Psoas muscle (tissue), 8 donors: ENCODE data around the gene THBS3. TPM values are rescaled to one million over a fixed set of nuclear protein-coding genes. Genes with fewer than 3 reads are reported as not detected.

Experiments
- ATAC-seq, 4 donors: fragments of 200-7000 bp; cut with Tn5 transposase; one replicate each; pipeline ENCODE4 v1.9.1; 2020; ENCODE audit warnings: moderate library complexity in 3 of 4, mild to moderate bottlenecking in 2 of 4
- DNase-seq, 2 donors: peaks; one replicate each; pipeline ENCODE4 v3.0.0-alpha.2; 2020
- H3K27ac ChIP-seq: fragments of 200-600 bp; one replicate; pipeline ENCODE4 v1.8.0; 2022
- H3K27me3 ChIP-seq, 3 donors: fragments of 200-600 bp in 1 of 3; one replicate each; pipeline versions ENCODE4 v1.6.1 to v1.8.0; 2013 to 2022; ENCODE audit warnings: low read length in 2 of 3, mild to moderate bottlenecking in 2 of 3, moderate library complexity in 1 of 3; ENCODE audit not compliant: insufficient read depth in 3 of 3
- H3K36me3 ChIP-seq, 2 donors: fragments of 200-600 bp in 1 of 2; one replicate each; pipeline versions ENCODE4 v1.6.1 to v1.8.0; 2013 to 2022; ENCODE audit warnings: low read depth in 1 of 2, mild to moderate bottlenecking in 1 of 2, moderate library complexity in 1 of 2; ENCODE audit not compliant: insufficient read depth in 1 of 2
- H3K4me1 ChIP-seq: fragments of 200-600 bp; one replicate; pipeline ENCODE4 v1.8.0; 2022
- H3K4me3 ChIP-seq: fragments of 200-600 bp; one replicate; pipeline ENCODE4 v1.8.0; 2022; ENCODE audit warnings: mild to moderate bottlenecking
- H3K9me3 ChIP-seq: fragments of 200-600 bp; one replicate; pipeline ENCODE4 v1.8.0; 2022
- CTCF ChIP-seq: fragments of 200-600 bp; IDR thresholded peaks from one replicate; pipeline ENCODE4 v1.8.0; 2022; ENCODE audit warnings: antibody characterized with exemption
- WGBS, 3 donors: extraction: QIAGEN DNeasy Blood & Tissue Kit; methylation state at CpG; one replicate each; pipeline versions ENCODE4 v1.1.6 to v1.1.7; 2013; 5-methylcytosine and 5-hydroxymethylcytosine counted together
- intact Hi-C, 2 donors: fragments of 100-400 bp; cut with DNase I; formaldehyde crosslinking; loops; one replicate each; pipeline versions ENCODE4 v1.11.0 to v1.14.2; 2022
- polyA plus RNA-seq, 3 donors: library from polyadenylated mRNA; stranded (reverse); fragments of 200-250 nt; gene quantifications; one replicate each; pipeline ENCODE4 v1.2.3, GENCODE V29; 2013
- total RNA-seq, 4 donors: library from RNA; stranded (reverse); fragmentation: NEBNext Ultra II Directional in 2 of 4; extraction: Animal tissue kit (Norgen Biotek cat#: 25700) in 2 of 4; gene quantifications; one replicate each; pipeline versions ENCODE4 v1.2.1 to v1.2.4, GENCODE V29; 2021 to 2023
- donor health status: healthy with polysubstance abuse.
- donor health status: DM: no; HTN: no; CAD: no; lungs with moderate emphysema.
- donor health status: Bipolar disorder and iron deficiency.
- donor health status: healthy.
- donor health status: DM: yes; HTN: yes; CAD: no.
- donor health status: DM: no; HTN: no; CAD: no.
- donor health status: DM: no; HTN: no; CAD: no.
- donor health status: DM: yes; HTN: yes; CAD: no.

Gene THBS3
- total and polyA plus RNA-seq, 7 donors, result 2.8 to 8.1 (median 3.5) TPM

DNA sequence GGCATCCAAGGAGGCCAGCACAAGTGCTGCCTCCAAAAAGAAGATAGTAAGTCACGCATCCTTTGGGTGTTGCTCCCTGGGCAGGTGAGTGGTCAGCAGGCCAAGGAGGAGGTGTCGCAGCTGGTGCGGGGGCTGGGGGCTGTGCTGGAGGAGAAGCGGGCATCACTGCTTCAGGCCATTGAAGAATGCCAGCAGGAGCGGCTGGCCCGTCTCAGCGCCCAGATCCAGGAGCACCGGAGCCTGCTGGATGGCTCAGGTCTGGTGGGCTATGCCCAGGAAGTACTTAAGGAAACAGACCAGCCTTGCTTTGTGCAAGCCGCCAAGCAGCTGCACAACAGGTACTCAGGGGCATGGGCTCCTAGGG lies 29.8 kb downstream of the THBS3 start:
- ATAC-seq (no peak), DNase-seq (no peak)
- H3K27me3 ChIP-seq, result peaks cover 0 to 13% (median 10%) of the 10 kb centered on the region in 3 donors
- no peak for TF ChIP-seq CTCF
- intact Hi-C loops, result loop anchor here (5.0 kb wide), 1 partner anchor 49 kb away; no protein-coding TSS in a partner anchor
- H3K4me3 ChIP-seq, result no peak overlapping the region
- no peaks in the 10 kb centered on the region for H3K36me3 ChIP-seq
- no peak overlapping the region for H3K27ac ChIP-seq
- no peaks in the 10 kb centered on the region for H3K9me3 ChIP-seq
- no peaks in the 10 kb centered on the region for H3K4me1 ChIP-seq
- 92 to 95% (median 95%) methylated on average over 9 of the region's 9 CpGs for WGBS, 3 donors

DNA sequence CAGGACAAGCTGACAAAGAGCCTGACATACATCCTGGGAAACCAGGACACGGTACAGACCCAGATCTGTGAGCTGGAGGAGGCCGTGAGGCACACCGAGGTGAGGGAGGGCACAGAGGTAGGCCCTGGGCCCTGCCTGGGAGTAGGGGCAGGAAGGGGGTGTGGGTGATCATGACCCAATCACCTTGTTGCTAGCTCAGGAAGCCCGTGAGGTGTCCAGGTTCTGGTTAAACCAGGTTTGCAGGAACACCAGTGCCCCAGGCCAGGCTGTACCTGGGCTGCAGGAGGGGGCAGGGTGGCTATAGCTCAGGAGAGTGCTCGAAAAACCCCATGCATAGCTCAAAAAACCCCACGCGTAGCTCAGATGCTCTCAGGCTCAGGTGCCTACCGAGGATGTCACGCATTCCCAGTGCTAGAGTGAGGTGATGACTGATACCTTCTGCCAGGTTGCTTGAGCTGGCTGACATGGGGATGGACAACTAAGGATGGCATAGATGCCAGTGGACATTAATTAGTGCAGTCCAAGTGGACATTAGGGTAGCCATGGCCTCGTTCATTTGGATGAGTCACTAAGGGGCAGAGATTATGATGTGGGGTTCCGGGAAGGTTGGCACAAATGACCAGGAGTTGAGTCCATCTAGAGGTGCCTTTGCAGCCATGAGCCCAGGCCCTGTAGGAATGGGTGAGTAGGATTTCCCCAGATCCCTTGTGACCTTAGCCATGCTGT lies 30.3 kb downstream of the THBS3 start:
- DNase-seq, result no peak
- ATAC-seq, result no peak
- H3K27me3 ChIP-seq, result peaks cover 0 to 13% (median 10%) of the 10 kb centered on the region in 3 donors
- no peak overlapping the region for H3K27ac ChIP-seq
- 76 to 84% (median 82%) methylated on average over 11 of the region's 11 CpGs for WGBS, 3 donors
- no peak for TF ChIP-seq CTCF
- intact Hi-C loops, result loop anchor here (5.0 kb wide), 1 partner anchor 50 kb away; no protein-coding TSS in a partner anchor
- H3K4me1 ChIP-seq, result peaks cover under 1% of the 10 kb centered on the region
- H3K36me3 ChIP-seq, result no peaks in the 10 kb centered on the region
- no peaks in the 10 kb centered on the region for H3K9me3 ChIP-seq
- no peak overlapping the region for H3K4me3 ChIP-seq

GRCh38 chr1:155176544-155177071 lies 31.1 kb downstream of the THBS3 start:
- no peaks in the 10 kb centered on the region for H3K9me3 ChIP-seq
- H3K4me3 ChIP-seq, result no peak overlapping the region
- peak; percentile 91 for TF ChIP-seq CTCF
- DNase-seq, result peak; percentile 81 to 90
- peak; percentile 58 to 73 (median 67) for ATAC-seq
- peaks cover 6% of the 10 kb centered on the region for H3K4me1 ChIP-seq
- H3K27me3 ChIP-seq, result peaks cover 0 to 13% (median 10%) of the 10 kb centered on the region in 3 donors
- H3K27ac ChIP-seq, result no peak overlapping the region
- WGBS, 3 donors, result 60 to 63% (median 61%) methylated on average over 8 of the region's 8 CpGs
- intact Hi-C loops, result loop anchor here (5.0 kb wide), 1 partner anchor 51 kb away; no protein-coding TSS in a partner anchor
- no peaks in the 10 kb centered on the region for H3K36me3 ChIP-seq

GRCh38 chr1:155175927-155176371 lies 31.7 kb downstream of the THBS3 start:
- Histone ChIP-seq H3K9me3 (no peaks in the 10 kb centered on the region), H3K27ac (no peak overlapping the region), H3K27me3 (peaks cover 0 to 13% (median 10%) of the 10 kb centered on the region in 3 donors), H3K4me3 (no peak overlapping the region), H3K4me1 (peaks cover 6% of the 10 kb centered on the region), H3K36me3 (peaks cover 0 to 5% of the 10 kb centered on the region in 2 donors)
- no peak for ATAC-seq
- no peak for TF ChIP-seq CTCF
- WGBS, 3 donors, result 83 to 90% (median 86%) methylated on average over 9 of the region's 9 CpGs
- intact Hi-C loops, result loop anchor here (5.0 kb wide), 1 partner anchor 51 kb away; no protein-coding TSS in a partner anchor
- no peak for DNase-seq
